Endothelial cell of umbilical vein (primary cell): Measurements from ENCODE around the gene ARID1B.

Experiments used
- CTCF ChIP-seq, 2 donors: IDR thresholded peaks; 1 replicate in 1 of 2; 2 replicates in 1 of 2; pipeline ENCODE4 v1.5.1; 2011; ENCODE audit warnings: low read length in 2 of 2, mild to moderate bottlenecking in 2 of 2, moderate library complexity in 2 of 2, control low read depth in 1 of 2, inconsistent platforms in 1 of 2, low read depth in 1 of 2; ENCODE audit not compliant: insufficient read depth in 1 of 2; ENCODE audit errors: extremely low read depth in 1 of 2
- MAX ChIP-seq: IDR thresholded peaks from 2 replicates; pipeline ENCODE4 v1.6.1; 2011; ENCODE audit not compliant: insufficient read depth, insufficient read length

- TF ChIP-seq CTCF (IDR thresholded peaks at IDR 0.05; ENCODE audit: extremely low read depth in 1 of 2, insufficient read depth in 1 of 2, low read depth in 1 of 2, low read length in 2 of 2) (no peak), MAX (no peak)
Observed at GRCh38 chr6:156890627-156891314, 113.6 kb downstream of the ARID1B start.
